ENCODE measurements around the gene RBM22. TPM values are rescaled to one million over a fixed set of nuclear protein-coding genes. Genes with fewer than 3 reads are reported as not detected.
A peak's percentile ranks its signal among the peaks of the same experiment; 100 is the strongest.

The RBM22 gene
- total and polyA plus RNA-seq, 4 donors: 27.2 to 49.9 (median 38.6) TPM

GRCh38 chr5:150644514-150644913 is 56.3 kb downstream of the RBM22 start:
- DNase-seq (no peak), ATAC-seq (ENCODE audit: insufficient read depth, low FRiP score) (no peak)
- Histone ChIP-seq H3K27me3 (ENCODE audit: control insufficient read depth in 3 of 3, insufficient read depth in 3 of 3, low read length in 2 of 3) (no peaks in the 10 kb centered on the region), H3K9me3 (ENCODE audit: control insufficient read depth in 4 of 4, insufficient read depth in 3 of 4, low read length in 3 of 4) (no peaks in the 10 kb centered on the region), H3K4me1 (ENCODE audit: control insufficient read depth in 5 of 5, insufficient read depth in 5 of 5, low read length in 5 of 5) (peaks cover 18 to 60% (median 52%) of the 10 kb centered on the region in 5 donors), H3K4me3 (no peak overlapping the region), H3K27ac (ENCODE audit: low read depth in 1 of 2, low read length in 1 of 2) (peak overlapping the region; percentile 40 to 94), H3K36me3 (ENCODE audit: control insufficient read depth in 4 of 4, insufficient read depth in 4 of 4, low read length in 4 of 4) (peaks cover 2 to 17% (median 7%) of the 10 kb centered on the region in 4 donors), H3K9ac (ENCODE audit: insufficient read depth in 1 of 2, low read length in 2 of 2) (no peak overlapping the region)
- TF ChIP-seq CTCF (IDR thresholded peaks at IDR 0.05; ENCODE audit: control extremely low read depth, extremely low read depth): no peak
- WGBS, 2 donors: 56 to 82% methylated on average over 2 of the region's 2 CpGs

- no peak overlapping the region for H3K9ac ChIP-seq (ENCODE audit: insufficient read depth in 1 of 2, low read length in 2 of 2)
- H3K4me3 ChIP-seq: no peak overlapping the region
- DNase-seq (no peak), ATAC-seq (ENCODE audit: insufficient read depth, low FRiP score) (no peak)
- peaks cover 2 to 12% (median 5%) of the 10 kb centered on the region in 4 donors for H3K36me3 ChIP-seq (ENCODE audit: control insufficient read depth in 4 of 4, insufficient read depth in 4 of 4, low read length in 4 of 4)
- no peaks in the 10 kb centered on the region for H3K27me3 ChIP-seq (ENCODE audit: control insufficient read depth in 3 of 3, insufficient read depth in 3 of 3, low read length in 2 of 3)
- no peaks in the 10 kb centered on the region for H3K9me3 ChIP-seq (ENCODE audit: control insufficient read depth in 4 of 4, insufficient read depth in 3 of 4, low read length in 3 of 4)
- 82 to 87% methylated on average over 5 of the region's 5 CpGs for WGBS, 2 donors
- peak overlapping the region; percentile 40 to 94 for H3K27ac ChIP-seq (ENCODE audit: low read depth in 1 of 2, low read length in 1 of 2)
- TF ChIP-seq CTCF (IDR thresholded peaks at IDR 0.05; ENCODE audit: control extremely low read depth, extremely low read depth): no peak
- H3K4me1 ChIP-seq (ENCODE audit: control insufficient read depth in 5 of 5, insufficient read depth in 5 of 5, low read length in 5 of 5): peaks cover 20 to 65% (median 55%) of the 10 kb centered on the region in 5 donors
These were observed 56.8 kb downstream of the RBM22 start for GRCh38 chr5:150644058-150644457.

GRCh38 chr5:150642991-150643710 is 57.7 kb downstream of the RBM22 start:
- ATAC-seq (ENCODE audit: insufficient read depth, low FRiP score) (no peak), DNase-seq (no peak)
- Histone ChIP-seq H3K27me3 (ENCODE audit: control insufficient read depth in 3 of 3, insufficient read depth in 3 of 3, low read length in 2 of 3) (no peaks in the 10 kb centered on the region), H3K4me3 (no peak overlapping the region), H3K9ac (ENCODE audit: insufficient read depth in 1 of 2, low read length in 2 of 2) (peak overlapping the region in 1 of 2 donors; percentile 35), H3K36me3 (ENCODE audit: control insufficient read depth in 4 of 4, insufficient read depth in 4 of 4, low read length in 4 of 4) (peaks cover 0 to 3% (median 0%) of the 10 kb centered on the region in 4 donors), H3K9me3 (ENCODE audit: control insufficient read depth in 4 of 4, insufficient read depth in 3 of 4, low read length in 3 of 4) (no peaks in the 10 kb centered on the region), H3K4me1 (ENCODE audit: control insufficient read depth in 5 of 5, insufficient read depth in 5 of 5, low read length in 5 of 5) (peaks cover 24 to 66% (median 55%) of the 10 kb centered on the region in 5 donors), H3K27ac (ENCODE audit: low read depth in 1 of 2, low read length in 1 of 2) (peak overlapping the region; percentile 86 to 94)
- no peak for TF ChIP-seq CTCF (IDR thresholded peaks at IDR 0.05; ENCODE audit: control extremely low read depth, extremely low read depth)
- 81 to 92% methylated on average over 12 of the region's 12 CpGs for WGBS, 2 donors
